Stimulated activated CD4-positive, alpha-beta T cell treated with anti-CD3 and anti-CD28 coated beads, Interleukin-1b, Interleukin-23, amount 100 ng/mL, for 4 hours (primary cell): ENCODE measurements around the gene ERBB4.

ENCODE experiments used
- DNase-seq, 2 donors: peaks; one replicate each; pipeline ENCODE4 v3.0.0-alpha.2; 2020; ENCODE audit warnings: low read depth in 2 of 2

Gene ERBB4

GRCh38 chr2:211477537-211478275 lies 1060.9 kb downstream of the ERBB4 start:
- DNase-seq: no peak

- no peak for DNase-seq
These were observed 1065.5 kb downstream of the ERBB4 start for GRCh38 chr2:211473116-211473515.

- no peak for DNase-seq
These were observed 1068.9 kb downstream of the ERBB4 start for GRCh38 chr2:211469664-211470059.

GRCh38 chr2:211468877-211469663 lies 1069.5 kb downstream of the ERBB4 start:
- DNase-seq: no peak

- no peak for DNase-seq
These were observed 1070.4 kb downstream of the ERBB4 start for GRCh38 chr2:211468217-211468616.

GRCh38 chr2:211463397-211463796 lies 1075.2 kb downstream of the ERBB4 start:
- DNase-seq: no peak

- no peak for DNase-seq
These were observed 1079.6 kb downstream of the ERBB4 start for GRCh38 chr2:211458974-211459373.

- no peak for DNase-seq
These were observed 1081.3 kb downstream of the ERBB4 start for GRCh38 chr2:211457325-211457724.

- no peak for DNase-seq
These were observed 1083.3 kb downstream of the ERBB4 start for GRCh38 chr2:211455216-211455841.

GRCh38 chr2:211454679-211455078 lies 1083.9 kb downstream of the ERBB4 start:
- DNase-seq: no peak

- no peak for DNase-seq
These were observed 1085.2 kb downstream of the ERBB4 start for GRCh38 chr2:211453311-211453887.

- DNase-seq: no peak
These were observed 1087.0 kb downstream of the ERBB4 start for GRCh38 chr2:211451642-211452041.

GRCh38 chr2:211449819-211450218 lies 1088.8 kb downstream of the ERBB4 start:
- no peak for DNase-seq

- no peak for DNase-seq
These were observed 1091.1 kb downstream of the ERBB4 start for GRCh38 chr2:211447548-211447947.

GRCh38 chr2:211440107-211440506 lies 1098.5 kb downstream of the ERBB4 start:
- no peak for DNase-seq

- DNase-seq: no peak
These were observed 1099.6 kb downstream of the ERBB4 start for GRCh38 chr2:211439011-211439410.

GRCh38 chr2:211437396-211437795 lies 1101.2 kb downstream of the ERBB4 start:
- DNase-seq: no peak

- no peak for DNase-seq
These were observed 1102.4 kb downstream of the ERBB4 start for GRCh38 chr2:211436182-211436581.

GRCh38 chr2:211435331-211435730 lies 1103.3 kb downstream of the ERBB4 start:
- no peak for DNase-seq

- no peak for DNase-seq
These were observed 1103.8 kb downstream of the ERBB4 start for GRCh38 chr2:211434773-211435172.

GRCh38 chr2:211429256-211429920 lies 1109.2 kb downstream of the ERBB4 start:
- DNase-seq: no peak

GRCh38 chr2:211426240-211426639 lies 1112.4 kb downstream of the ERBB4 start:
- DNase-seq: no peak
